Measurements from ENCODE around the gene PCNP.

DNA sequence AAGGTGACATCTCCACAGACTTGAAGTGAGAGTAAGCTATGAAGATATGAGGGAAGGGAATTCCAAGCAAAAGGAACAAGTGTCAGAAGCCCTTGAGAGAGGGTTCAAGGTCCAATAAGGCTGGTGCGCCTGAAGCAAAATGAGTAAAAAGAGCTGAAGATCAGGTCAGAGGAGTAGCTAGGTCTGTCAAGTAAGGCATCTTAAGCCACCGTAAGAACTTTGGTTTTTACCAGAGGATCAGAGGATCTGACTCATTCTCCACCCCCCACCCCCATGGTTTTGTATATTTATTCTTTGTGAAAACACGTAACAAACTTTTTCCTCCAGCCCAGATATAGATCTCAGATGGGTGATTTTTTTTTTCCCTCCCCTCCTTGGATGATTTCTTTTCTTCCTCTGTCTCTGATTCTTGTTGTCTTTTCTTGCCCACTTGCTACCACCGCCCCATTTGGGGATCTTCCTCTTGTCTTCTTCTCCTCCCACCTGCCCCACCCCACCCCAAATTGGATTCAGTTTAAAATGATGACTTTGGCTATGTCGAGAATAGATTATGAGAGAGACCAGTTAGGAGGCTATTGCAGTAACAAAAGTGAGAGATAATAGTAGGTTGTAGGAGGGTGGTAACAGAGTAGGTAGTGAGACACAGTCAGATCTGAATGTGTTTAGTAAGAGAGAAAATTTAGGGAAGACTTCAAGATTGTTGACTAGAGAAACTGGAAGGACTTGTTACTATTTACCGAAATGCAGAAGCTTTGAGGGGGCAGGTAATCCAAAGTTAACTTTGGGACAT lies 6.3 kb upstream of the PCNP start:
- TF ChIP-seq, protein P1, sequence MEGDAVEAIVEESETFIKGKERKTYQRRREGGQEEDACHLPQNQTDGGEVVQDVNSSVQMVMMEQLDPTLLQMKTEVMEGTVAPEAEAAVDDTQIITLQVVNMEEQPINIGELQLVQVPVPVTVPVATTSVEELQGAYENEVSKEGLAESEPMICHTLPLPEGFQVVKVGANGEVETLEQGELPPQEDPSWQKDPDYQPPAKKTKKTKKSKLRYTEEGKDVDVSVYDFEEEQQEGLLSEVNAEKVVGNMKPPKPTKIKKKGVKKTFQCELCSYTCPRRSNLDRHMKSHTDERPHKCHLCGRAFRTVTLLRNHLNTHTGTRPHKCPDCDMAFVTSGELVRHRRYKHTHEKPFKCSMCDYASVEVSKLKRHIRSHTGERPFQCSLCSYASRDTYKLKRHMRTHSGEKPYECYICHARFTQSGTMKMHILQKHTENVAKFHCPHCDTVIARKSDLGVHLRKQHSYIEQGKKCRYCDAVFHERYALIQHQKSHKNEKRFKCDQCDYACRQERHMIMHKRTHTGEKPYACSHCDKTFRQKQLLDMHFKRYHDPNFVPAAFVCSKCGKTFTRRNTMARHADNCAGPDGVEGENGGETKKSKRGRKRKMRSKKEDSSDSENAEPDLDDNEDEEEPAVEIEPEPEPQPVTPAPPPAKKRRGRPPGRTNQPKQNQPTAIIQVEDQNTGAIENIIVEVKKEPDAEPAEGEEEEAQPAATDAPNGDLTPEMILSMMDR (IDR thresholded peaks at IDR 0.05), result no peak
- TF ChIP-seq FOXJ3 (CRISPR knock-in tag; IDR thresholded peaks at IDR 0.05) (no peak), SMC3 (IDR thresholded peaks at IDR 0.05; ENCODE audit: low read depth, low read length) (no peak), POLR2AphosphoS5 (IDR thresholded peaks at IDR 0.05; ENCODE audit: low read depth, low read length) (no peak), TAF1 (IDR thresholded peaks at IDR 0.05; ENCODE audit: borderline replicate concordance, low read depth, low read length) (no peak), EP300 (IDR thresholded peaks at IDR 0.05; ENCODE audit: borderline replicate concordance in 1 of 2, low read depth in 1 of 2, low read length in 1 of 2) (no peak)
- TF ChIP-seq, protein P2, sequence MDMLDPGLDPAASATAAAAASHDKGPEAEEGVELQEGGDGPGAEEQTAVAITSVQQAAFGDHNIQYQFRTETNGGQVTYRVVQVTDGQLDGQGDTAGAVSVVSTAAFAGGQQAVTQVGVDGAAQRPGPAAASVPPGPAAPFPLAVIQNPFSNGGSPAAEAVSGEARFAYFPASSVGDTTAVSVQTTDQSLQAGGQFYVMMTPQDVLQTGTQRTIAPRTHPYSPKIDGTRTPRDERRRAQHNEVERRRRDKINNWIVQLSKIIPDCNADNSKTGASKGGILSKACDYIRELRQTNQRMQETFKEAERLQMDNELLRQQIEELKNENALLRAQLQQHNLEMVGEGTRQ (IDR thresholded peaks at IDR 0.05; ENCODE audit: borderline replicate concordance, low read depth, low read length), result no peak
